ENCODE measurements around the gene BCL7C. TPM values are rescaled to one million over a fixed set of nuclear protein-coding genes. Genes with fewer than 3 reads are reported as not detected.

Gene BCL7C
- total and polyA plus RNA-seq, 2 of the 8 experiments (the other 6 are each of a cell fraction or from before 2014, with no cell fraction given): 8.6 to 17.2 TPM

DNA sequence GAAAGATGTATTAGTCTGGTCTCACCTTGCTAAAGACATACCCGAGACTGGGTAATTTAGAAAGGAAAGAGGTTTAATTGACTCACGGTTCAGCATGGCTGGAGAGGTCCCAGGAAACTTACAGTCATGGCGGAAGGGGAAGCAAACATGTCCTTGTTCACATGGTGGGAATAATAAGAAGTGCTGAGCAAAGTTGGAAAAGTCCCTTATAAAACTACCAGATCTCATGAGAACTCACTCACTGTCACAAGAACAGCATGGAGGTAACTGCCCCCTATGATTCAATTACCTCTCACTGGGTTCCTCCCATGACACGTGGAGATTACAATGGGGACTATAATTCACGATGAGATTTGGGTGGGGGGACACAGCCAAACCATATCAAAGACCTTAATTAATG lies 53.3 kb downstream of the BCL7C start:
- H2AFZ ChIP-seq (ENCODE audit: low read length): no peak overlapping the region
- no peaks in the 10 kb centered on the region for H3K79me2 ChIP-seq (ENCODE audit: control insufficient read depth in 1 of 2, insufficient read depth in 2 of 2, low read length in 2 of 2)
- ChIA-PET CTCF (ENCODE audit: partially characterized antibody) (interaction anchor here (1.7 kb wide), 1 partner anchor 26 kb away, joined by 5 read pairs; no protein-coding TSS in a partner anchor), POLR2A (ENCODE audit: partially characterized antibody) (no interaction called here)
- no peak overlapping the region for H4K91ac ChIP-seq (replicated peaks; ENCODE audit: insufficient read length, low read length)
- H2BK15ac ChIP-seq (ENCODE audit: low read length): no peak overlapping the region
- H3K4me3 ChIP-seq (ENCODE audit: extremely low read depth in 1 of 4, insufficient read depth in 2 of 4, low read depth in 3 of 4, low read length in 4 of 4): no peak overlapping the region
- H2BK20ac ChIP-seq (ENCODE audit: low read length): no peak overlapping the region
- no peak overlapping the region for H4K5ac ChIP-seq (ENCODE audit: insufficient read length, low read depth, low read length)
- no peaks in the 10 kb centered on the region for H3K23me2 ChIP-seq (ENCODE audit: low read depth, low read length)
- no peak for DNase-seq (ENCODE audit: low read depth in 1 of 2, low spot score in 2 of 2)
- H3K14ac ChIP-seq (ENCODE audit: insufficient read length): no peak overlapping the region
- no peaks in the 10 kb centered on the region for H3K79me1 ChIP-seq (ENCODE audit: low read depth, low read length)
- no peak overlapping the region for H2BK12ac ChIP-seq (ENCODE audit: low read depth, low read length)
- H3K18ac ChIP-seq (ENCODE audit: extremely low read depth, low read length): no peak overlapping the region
- H3K27ac ChIP-seq (ENCODE audit: low read depth, low read length): no peak overlapping the region
- FAIRE-seq: no peak
- no peak overlapping the region for H2AK5ac ChIP-seq (ENCODE audit: low read depth, low read length)
- H3K9ac ChIP-seq (replicated peaks in 1 of 4; ENCODE audit: extremely low read depth in 1 of 4, low read depth in 3 of 4, low read length in 3 of 4): no peak overlapping the region
- H4K8ac ChIP-seq (ENCODE audit: extremely low read depth, insufficient read depth, low read length): no peak overlapping the region
- no peak overlapping the region for H2BK120ac ChIP-seq (replicated peaks; ENCODE audit: low read depth, low read length)
- no peaks in the 10 kb centered on the region for H3K4me1 ChIP-seq (replicated peaks in 1 of 4; ENCODE audit: control insufficient read depth in 3 of 4, insufficient read depth in 4 of 4, low read length in 3 of 4)
- peaks cover 3 to 5% of the 10 kb centered on the region in 2 experiments; a peak in 3 of 4 replicates for H3K9me3 ChIP-seq (ENCODE audit: insufficient read depth in 2 of 2, low read depth in 1 of 2, low read length in 1 of 2)
- H3K23ac ChIP-seq (ENCODE audit: insufficient read length): no peak overlapping the region
- no peak overlapping the region for H2BK5ac ChIP-seq (ENCODE audit: low read depth, low read length)
- H3K56ac ChIP-seq (replicated peaks; ENCODE audit: insufficient read length, low read depth, low read length): no peak overlapping the region
- no peak overlapping the region for H3K4ac ChIP-seq (replicated peaks; ENCODE audit: insufficient read length, low read depth, low read length)
- H3K36me3 ChIP-seq (ENCODE audit: control insufficient read depth in 2 of 4, insufficient read depth in 4 of 4, low read length in 3 of 4): no peaks in the 10 kb centered on the region
- H4K20me1 ChIP-seq (replicated peaks in 1 of 2; ENCODE audit: control insufficient read depth in 1 of 2, insufficient read depth in 2 of 2, low read length in 2 of 2): no peaks in the 10 kb centered on the region
- no peak overlapping the region for H3K4me2 ChIP-seq (ENCODE audit: insufficient read depth in 1 of 2, low read depth in 2 of 2, low read length in 2 of 2)
- H3K27me3 ChIP-seq (replicated peaks in 1 of 4; ENCODE audit: control insufficient read depth in 3 of 4, extremely low read depth in 1 of 4, insufficient read depth in 3 of 4, low read length in 3 of 4): no peaks in the 10 kb centered on the region
- 80% methylated on average over 5 of the region's 5 CpGs; no CpG with 5 or more reads in 1 of the 2 experiments for WGBS, 2 experiments (ENCODE audit: extremely low coverage in 1 of 2, insufficient coverage in 1 of 2, insufficient read length in 1 of 2, insufficient replicate concordance in 2 of 2, low coverage in 1 of 2, low lambda C conversion rate in 2 of 2, missing lambda C conversion rate in 1 of 2)
- TF ChIP-seq NANOG (IDR thresholded peaks at IDR 0.05; ENCODE audit: insufficient read depth, low read depth, low read length, poor library complexity, severe bottlenecking) (no peak), HDAC6 (IDR thresholded peaks at IDR 0.05; ENCODE audit: low read depth, low read length) (no peak), YY1 (IDR thresholded peaks at IDR 0.05; ENCODE audit: low read depth, low read length) (no peak), SIX5 (IDR thresholded peaks at IDR 0.05; ENCODE audit: low read depth, low read length) (no peak), EP300 (IDR thresholded peaks at IDR 0.05; ENCODE audit: borderline replicate concordance in 1 of 2, low read depth in 2 of 2, low read length in 2 of 2) (no peak), CEBPB (IDR thresholded peaks at IDR 0.05; ENCODE audit: low read depth, low read length) (no peak), PHF8 (conservative IDR thresholded peaks at IDR 0.05; ENCODE audit: low read depth, low read length) (no peak), TCF12 (IDR thresholded peaks at IDR 0.05; ENCODE audit: low read depth, low read length) (no peak), SP4 (IDR thresholded peaks at IDR 0.05; ENCODE audit: low read length) (no peak), TBP (IDR thresholded peaks at IDR 0.05; ENCODE audit: low read depth, low read length) (no peak), POLR2AphosphoS5 (IDR thresholded peaks at IDR 0.05; ENCODE audit: low read depth, low read length) (no peak), TAF7 (optimal IDR thresholded peaks at IDR 0.05; ENCODE audit: borderline replicate concordance, low read depth, low read length) (no peak), CHD2 (IDR thresholded peaks at IDR 0.05; ENCODE audit: low read length) (no peak), RBBP5 (IDR thresholded peaks at IDR 0.05; ENCODE audit: borderline replicate concordance, low read depth, low read length) (no peak)
- TF ChIP-seq, protein P1, sequence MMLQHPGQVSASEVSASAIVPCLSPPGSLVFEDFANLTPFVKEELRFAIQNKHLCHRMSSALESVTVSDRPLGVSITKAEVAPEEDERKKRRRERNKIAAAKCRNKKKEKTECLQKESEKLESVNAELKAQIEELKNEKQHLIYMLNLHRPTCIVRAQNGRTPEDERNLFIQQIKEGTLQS (IDR thresholded peaks at IDR 0.05; ENCODE audit: insufficient read depth, low read depth, low read length): no peak
